Suppressor macrophage (primary cell): ENCODE results near the gene CHD1.
"Not testable (repeated sequence)": the region's sequence is repeated elsewhere in the genome, so short reads cannot be mapped to it uniquely, and the experiment has no call there.

Experiments used
- DNase-seq, 4 experiments: peaks; one replicate each; pipeline ENCODE4 v3.0.0-alpha.2; 2020 to 2022
- total RNA-seq, 17 experiments: gene quantifications; one replicate each; lab custom pipeline; 2026; ENCODE audit warnings: mixed read lengths in 6 of 17, inconsistent platforms in 3 of 17; lab: John Stamatoyannopoulos, UW

The CHD1 gene
- 35.0 to 131 (median 69.6) reads per million in 17 experiments for total RNA-seq

- DNase-seq, result peak; percentile 99 to 100 (median 99)
Measured at GRCh38 chr5:98928873-98929709, at the start of gene CHD1. TSS of gene CHD1 (minus strand) at chr5:98929007. CDS start at chr5:98926386, 2,621 bp downstream.

GRCh38 chr5:98978528-98978927 is 49.7 kb upstream of the CHD1 start:
- DNase-seq, result no peak

- DNase-seq, result no peak
Measured at GRCh38 chr5:98977723-98978122, 48.9 kb upstream of the CHD1 start.

- no peak for DNase-seq
Measured at GRCh38 chr5:98975682-98976407, 47.0 kb upstream of the CHD1 start.

GRCh38 chr5:98975223-98975622 is 46.4 kb upstream of the CHD1 start:
- no peak for DNase-seq

- DNase-seq, result no peak
Measured at GRCh38 chr5:98969400-98969799, 40.6 kb upstream of the CHD1 start.

GRCh38 chr5:98968056-98968564 is 39.3 kb upstream of the CHD1 start:
- no peak for DNase-seq

GRCh38 chr5:98965226-98965625 is 36.4 kb upstream of the CHD1 start:
- no peak for DNase-seq

GRCh38 chr5:98964621-98965020 is 35.8 kb upstream of the CHD1 start:
- no peak for DNase-seq

GRCh38 chr5:98963019-98963418 is 34.2 kb upstream of the CHD1 start:
- no peak for DNase-seq

- DNase-seq, result no peak
Measured at GRCh38 chr5:98962587-98962986, 33.8 kb upstream of the CHD1 start.

GRCh38 chr5:98961665-98962344 is 33.0 kb upstream of the CHD1 start:
- DNase-seq, result peak in 1 of 4 experiments; percentile 35

GRCh38 chr5:98957307-98957706 is 28.5 kb upstream of the CHD1 start:
- DNase-seq, result no peak

- not testable (repeated sequence) for DNase-seq
Measured at GRCh38 chr5:98955888-98956287, 27.1 kb upstream of the CHD1 start.

GRCh38 chr5:98955471-98955870 is 26.7 kb upstream of the CHD1 start:
- DNase-seq, result not testable (repeated sequence)

- no peak for DNase-seq
Measured at GRCh38 chr5:98954392-98955028, 25.7 kb upstream of the CHD1 start.

- peak; percentile 15 to 55 (median 42) for DNase-seq
Measured at GRCh38 chr5:98942847-98943246, 14.0 kb upstream of the CHD1 start.

GRCh38 chr5:98941131-98941883 is 12.5 kb upstream of the CHD1 start:
- DNase-seq, result peak; percentile 63 to 86 (median 76)

GRCh38 chr5:98940581-98940980 is 11.8 kb upstream of the CHD1 start:
- peak in 3 of 4 experiments; percentile 13 to 38 (median 26) for DNase-seq

- DNase-seq, result no peak
Measured at GRCh38 chr5:98938464-98938863, 9.7 kb upstream of the CHD1 start.

- DNase-seq, result no peak
Measured at GRCh38 chr5:98936948-98937715, 8.3 kb upstream of the CHD1 start.
